GM12892 (cell line): ENCODE data around the gene SPIB.

Experiments used
- DNase-seq: peaks from one replicate; pipeline ENCODE4 v3.0.0; 2011; ENCODE audit not compliant: insufficient read length
- FAIRE-seq: peaks from 2 replicates; lab custom pipeline; 2011; peaks lifted over from hg19 to GRCh38; lab: Jason Lieb, UNC
- POLR2A ChIP-seq: IDR thresholded peaks from 2 replicates; pipeline ENCODE4 v1.6.1; 2011; ENCODE audit warnings: low read depth, low read length, control low read depth
- POLR2AphosphoS5 ChIP-seq: IDR thresholded peaks from 2 replicates; pipeline ENCODE4 v1.6.1; 2011; ENCODE audit warnings: low read depth, low read length, control low read depth
- TAF1 ChIP-seq: IDR thresholded peaks from 2 replicates; pipeline ENCODE4 v1.6.1; 2011; ENCODE audit warnings: low read depth, mild to moderate bottlenecking, control low read depth, low read length, borderline replicate concordance

The SPIB gene

GRCh38 chr19:50394017-50394416 is 24.7 kb upstream of the SPIB start:
- DNase-seq (no peak), FAIRE-seq (no peak)
- no peak for TF ChIP-seq POLR2A
- no peak for TF ChIP-seq TAF1

- DNase-seq, result no peak
- FAIRE-seq, result no peak
Observed at GRCh38 chr19:50398675-50399367, 19.9 kb upstream of the SPIB start.

GRCh38 chr19:50399368-50399745 is 19.4 kb upstream of the SPIB start:
- TF ChIP-seq TAF1 (no peak), POLR2AphosphoS5 (no peak)
- DNase-seq (no peak), FAIRE-seq (no peak)

More at GRCh38 chr19:50398675-50399367, 19.9 kb upstream of the SPIB start:
- TF ChIP-seq TAF1 (no peak), POLR2AphosphoS5 (no peak)

- no peak for TF ChIP-seq POLR2AphosphoS5
- TF ChIP-seq TAF1, result no peak
- TF ChIP-seq POLR2A, result no peak
- no peak for DNase-seq
- FAIRE-seq, result no peak
Observed at GRCh38 chr19:50401605-50402450, 16.9 kb upstream of the SPIB start.

GRCh38 chr19:50402544-50403301 is 16.0 kb upstream of the SPIB start:
- TF ChIP-seq POLR2A (no peak), POLR2AphosphoS5 (no peak), TAF1 (no peak)
- DNase-seq, result no peak
- no peak for FAIRE-seq

- no peak for FAIRE-seq
- TF ChIP-seq POLR2AphosphoS5 (no peak), POLR2A (no peak), TAF1 (no peak)
- no peak for DNase-seq
Observed at GRCh38 chr19:50406156-50406820, 12.4 kb upstream of the SPIB start.

- DNase-seq (no peak), FAIRE-seq (no peak)
Observed at GRCh38 chr19:50406829-50407228, 11.9 kb upstream of the SPIB start.

GRCh38 chr19:50409347-50409746 is 9.4 kb upstream of the SPIB start:
- no peak for TF ChIP-seq POLR2A
- no peak for TF ChIP-seq TAF1
- TF ChIP-seq POLR2AphosphoS5, result no peak
- FAIRE-seq (no peak), DNase-seq (no peak)

More at GRCh38 chr19:50406829-50407228, 11.9 kb upstream of the SPIB start:
- no peak for TF ChIP-seq POLR2AphosphoS5
- TF ChIP-seq TAF1, result no peak

GRCh38 chr19:50410109-50410508 is 8.6 kb upstream of the SPIB start:
- DNase-seq (no peak), FAIRE-seq (no peak)
- no peak for TF ChIP-seq POLR2AphosphoS5

- FAIRE-seq (no peak), DNase-seq (no peak)
- TF ChIP-seq POLR2A, result no peak
- no peak for TF ChIP-seq POLR2AphosphoS5
- TF ChIP-seq TAF1, result no peak
Observed at GRCh38 chr19:50412419-50412818, 6.3 kb upstream of the SPIB start.

- FAIRE-seq (no peak), DNase-seq (no peak)
- no peak for TF ChIP-seq POLR2A
- no peak for TF ChIP-seq TAF1
- no peak for TF ChIP-seq POLR2AphosphoS5
Observed at GRCh38 chr19:50413096-50413495, 5.6 kb upstream of the SPIB start.
